Body of pancreas (tissue), 4 donors: Measurements from ENCODE around the gene S1PR2.

Experiments used
- POLR2A ChIP-seq, 3 donors: fragments of 450-650 bp; IDR thresholded peaks; one replicate each; pipeline ENCODE4 v1.6.1; 2016; ENCODE audit warnings: antibody characterized with exemption in 3 of 3, mild to moderate bottlenecking in 2 of 3
- TF ChIP-seq, protein P1 (sequence below), 7 experiments: fragments of 450-650 bp in 4 of 7; fragments of 200-600 bp in 3 of 7; sonication (generic) in 3 of 7; IDR thresholded peaks; one replicate each; pipeline ENCODE4 v1.5.1; 2016 to 2019; ENCODE audit warnings: antibody characterized with exemption in 7 of 7

DNA sequence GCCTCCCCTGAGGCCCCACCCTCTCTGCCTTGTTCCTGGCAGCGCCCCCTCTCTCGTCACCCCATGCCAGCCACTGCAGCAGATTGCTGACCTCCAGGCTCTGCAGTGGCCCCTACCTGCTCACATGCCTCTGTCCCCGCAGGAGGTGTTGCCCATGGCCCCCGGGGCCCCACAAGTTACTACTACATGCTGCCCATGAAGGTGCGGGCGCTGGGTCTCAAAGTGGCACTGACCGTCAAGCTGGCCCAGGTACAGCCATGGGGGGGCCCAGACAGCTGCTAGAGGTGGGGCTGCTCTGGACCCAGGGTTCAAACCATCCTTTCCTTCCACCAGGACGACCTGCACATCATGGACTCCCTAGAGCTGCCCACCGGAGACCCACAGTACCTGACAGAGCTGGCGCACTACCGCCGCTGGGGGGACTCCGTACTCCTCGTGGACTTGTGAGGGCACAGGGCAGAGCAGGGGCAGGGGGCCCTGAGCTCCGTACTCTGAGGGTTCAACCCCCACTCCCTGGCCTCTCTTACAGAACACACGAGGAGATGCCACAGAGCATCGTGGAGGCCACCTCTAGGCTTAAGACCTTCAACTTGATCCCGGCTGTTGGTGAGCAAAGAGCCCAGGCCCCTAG is 27.1 kb upstream of the S1PR2 start:
- TF ChIP-seq, protein P1, sequence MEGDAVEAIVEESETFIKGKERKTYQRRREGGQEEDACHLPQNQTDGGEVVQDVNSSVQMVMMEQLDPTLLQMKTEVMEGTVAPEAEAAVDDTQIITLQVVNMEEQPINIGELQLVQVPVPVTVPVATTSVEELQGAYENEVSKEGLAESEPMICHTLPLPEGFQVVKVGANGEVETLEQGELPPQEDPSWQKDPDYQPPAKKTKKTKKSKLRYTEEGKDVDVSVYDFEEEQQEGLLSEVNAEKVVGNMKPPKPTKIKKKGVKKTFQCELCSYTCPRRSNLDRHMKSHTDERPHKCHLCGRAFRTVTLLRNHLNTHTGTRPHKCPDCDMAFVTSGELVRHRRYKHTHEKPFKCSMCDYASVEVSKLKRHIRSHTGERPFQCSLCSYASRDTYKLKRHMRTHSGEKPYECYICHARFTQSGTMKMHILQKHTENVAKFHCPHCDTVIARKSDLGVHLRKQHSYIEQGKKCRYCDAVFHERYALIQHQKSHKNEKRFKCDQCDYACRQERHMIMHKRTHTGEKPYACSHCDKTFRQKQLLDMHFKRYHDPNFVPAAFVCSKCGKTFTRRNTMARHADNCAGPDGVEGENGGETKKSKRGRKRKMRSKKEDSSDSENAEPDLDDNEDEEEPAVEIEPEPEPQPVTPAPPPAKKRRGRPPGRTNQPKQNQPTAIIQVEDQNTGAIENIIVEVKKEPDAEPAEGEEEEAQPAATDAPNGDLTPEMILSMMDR (IDR thresholded peaks at IDR 0.05): no peak
- TF ChIP-seq POLR2A (IDR thresholded peaks at IDR 0.05): no peak
